Measurements from ENCODE around the gene KRT28.
"Not testable (repeated sequence)": the region's sequence is repeated elsewhere in the genome, so short reads cannot be mapped to it uniquely, and the experiment has no call there.

The KRT28 gene

DNA sequence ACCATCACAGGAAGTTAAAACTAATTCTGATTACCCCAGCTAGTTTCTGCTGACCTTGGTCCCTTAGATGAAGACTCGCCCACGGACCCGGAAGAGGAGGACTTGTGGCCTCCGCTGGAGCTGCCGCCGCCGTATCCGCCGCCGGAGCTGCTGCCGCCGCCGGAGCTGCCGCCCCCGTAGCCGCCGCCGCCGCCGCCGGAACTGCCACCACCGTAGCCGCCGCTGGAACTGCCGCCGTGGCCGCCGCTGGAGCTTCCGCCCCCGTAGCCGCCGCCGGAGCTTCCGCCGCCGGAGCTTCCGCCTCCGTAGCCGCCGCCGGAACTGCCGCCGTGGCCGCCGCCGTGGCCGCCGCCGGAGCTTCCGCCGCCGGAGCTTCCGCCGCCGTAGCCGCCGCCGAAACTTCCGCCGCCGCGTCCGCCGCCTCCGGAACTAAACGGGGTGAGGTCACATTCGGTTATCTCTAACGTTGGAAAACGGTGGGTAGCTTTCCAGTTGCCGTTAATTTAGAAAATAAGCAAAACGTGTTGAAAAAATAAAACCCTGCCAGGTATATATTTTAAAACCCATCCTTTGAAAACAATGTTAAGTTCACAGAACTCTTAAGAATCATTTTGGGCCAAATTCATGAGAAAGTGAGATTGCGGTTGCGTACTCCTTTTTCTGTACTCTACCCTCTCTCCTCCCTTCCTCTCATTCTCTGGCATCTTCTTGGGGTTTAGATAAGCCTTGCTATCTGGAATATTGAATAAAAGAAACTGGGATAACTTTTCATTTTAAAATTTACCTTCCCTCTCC lies 19.2 kb upstream of the KRT28 start:
- peak; percentile 69 for DNase-seq

GRCh38 chr17:40818343-40818732 lies 18.6 kb upstream of the KRT28 start:
- no peak for DNase-seq

DNA sequence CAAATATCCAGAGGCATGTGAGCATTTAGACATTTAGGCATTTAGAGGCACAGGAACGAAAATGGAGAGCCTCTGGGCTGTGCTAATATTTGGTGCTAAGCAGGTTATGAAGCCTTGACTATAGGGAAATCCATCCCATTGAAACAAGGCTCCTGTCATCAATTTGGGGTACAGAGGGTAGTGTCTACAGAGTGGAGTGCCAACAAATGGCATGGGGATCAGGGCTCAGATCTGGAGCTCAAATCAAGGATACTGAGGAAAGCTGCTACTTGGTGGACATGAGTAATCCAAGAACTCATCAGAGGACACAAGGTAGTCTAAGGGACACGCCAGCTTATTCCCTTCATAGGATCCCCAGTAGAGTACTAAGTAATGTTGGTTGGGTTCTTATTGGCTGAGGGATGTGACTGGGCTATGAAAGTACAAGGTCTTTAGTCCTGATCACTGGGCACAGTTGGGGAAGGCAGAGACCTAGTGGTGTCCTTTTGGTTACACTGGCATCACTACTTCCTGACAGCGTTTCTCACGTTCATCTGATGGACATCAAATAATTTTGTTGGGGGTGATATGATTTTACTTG lies 17.4 kb upstream of the KRT28 start:
- DNase-seq = no peak

DNA sequence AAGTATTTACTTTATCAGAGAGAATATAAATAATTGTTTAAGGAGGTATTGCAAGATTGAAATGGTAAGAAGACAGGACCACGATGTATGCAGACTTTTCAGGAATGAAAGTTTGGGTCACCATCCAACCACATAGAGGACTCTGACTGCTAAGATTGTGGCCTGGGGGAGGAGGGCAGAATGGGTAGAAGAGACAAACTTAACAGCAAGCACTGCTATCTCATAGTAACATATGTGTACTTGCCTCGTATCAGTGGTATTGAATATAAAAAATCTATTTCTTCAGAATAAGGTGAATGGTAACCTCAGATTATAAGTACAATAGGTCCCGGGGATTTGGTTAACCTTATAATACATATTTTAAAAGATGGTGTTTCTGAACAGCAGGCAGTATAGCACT lies 16.8 kb upstream of the KRT28 start:
- no peak for DNase-seq

GRCh38 chr17:40815381-40815780 lies 15.6 kb upstream of the KRT28 start:
- DNase-seq = no peak

GRCh38 chr17:40814657-40815056 lies 14.9 kb upstream of the KRT28 start:
- DNase-seq = not testable (repeated sequence)

DNA sequence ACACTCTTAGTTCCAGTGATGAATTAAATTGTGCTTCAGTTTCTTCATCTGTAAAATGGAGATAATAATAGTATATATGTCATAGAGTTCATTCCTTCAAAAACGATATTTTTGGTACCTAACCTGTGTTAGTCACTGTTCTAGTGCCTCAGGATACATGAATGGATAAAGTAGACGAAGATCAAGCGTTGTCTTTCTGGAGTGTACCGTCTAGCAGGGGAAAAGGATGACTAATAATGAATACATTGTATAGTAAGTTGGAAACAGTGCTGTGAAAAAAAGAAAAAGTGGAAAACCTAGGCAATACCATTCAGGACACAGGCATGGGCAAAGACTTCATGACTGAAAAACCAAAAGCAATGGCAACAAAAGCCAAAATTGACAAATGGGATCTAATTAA lies 14.0 kb upstream of the KRT28 start:
- no peak for DNase-seq

DNA sequence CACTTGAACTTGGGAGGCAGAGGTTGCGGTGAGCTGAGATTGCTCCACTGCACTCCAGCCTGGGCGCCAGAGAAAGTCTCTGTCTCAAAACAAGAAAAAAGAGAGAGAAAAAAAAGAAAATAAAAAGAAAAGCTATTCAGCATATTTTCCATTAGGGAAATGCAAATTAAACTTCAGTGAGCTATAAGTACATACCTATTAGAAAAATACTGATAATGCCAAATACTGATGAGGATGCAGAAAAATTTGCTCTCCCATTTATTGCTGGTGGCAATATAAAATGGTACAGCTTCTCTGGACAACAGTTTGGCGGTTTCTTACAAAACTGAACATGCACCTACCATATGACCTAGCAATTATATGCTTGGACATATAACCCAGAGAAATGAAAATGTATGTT lies 12.9 kb upstream of the KRT28 start:
- no peak for DNase-seq

DNA sequence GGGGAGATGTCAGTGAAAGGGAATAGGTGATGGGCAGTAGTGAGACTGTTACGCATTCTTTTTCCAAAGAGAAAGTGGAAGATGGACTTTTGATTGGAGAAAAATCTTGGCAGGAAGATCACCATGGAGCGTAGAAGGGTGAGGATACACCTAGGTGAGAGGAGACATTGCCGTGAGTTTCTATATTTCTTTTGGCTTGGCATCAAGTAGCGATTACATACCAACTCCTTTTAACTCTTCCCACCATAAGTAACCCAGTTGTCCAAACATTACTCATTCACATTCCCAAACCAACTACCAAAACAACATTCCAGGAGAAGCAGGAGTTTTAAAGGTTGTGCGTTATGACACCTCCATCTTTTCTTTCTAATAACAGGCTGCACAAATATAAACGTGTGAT lies 10.7 kb upstream of the KRT28 start:
- DNase-seq = no peak

DNA sequence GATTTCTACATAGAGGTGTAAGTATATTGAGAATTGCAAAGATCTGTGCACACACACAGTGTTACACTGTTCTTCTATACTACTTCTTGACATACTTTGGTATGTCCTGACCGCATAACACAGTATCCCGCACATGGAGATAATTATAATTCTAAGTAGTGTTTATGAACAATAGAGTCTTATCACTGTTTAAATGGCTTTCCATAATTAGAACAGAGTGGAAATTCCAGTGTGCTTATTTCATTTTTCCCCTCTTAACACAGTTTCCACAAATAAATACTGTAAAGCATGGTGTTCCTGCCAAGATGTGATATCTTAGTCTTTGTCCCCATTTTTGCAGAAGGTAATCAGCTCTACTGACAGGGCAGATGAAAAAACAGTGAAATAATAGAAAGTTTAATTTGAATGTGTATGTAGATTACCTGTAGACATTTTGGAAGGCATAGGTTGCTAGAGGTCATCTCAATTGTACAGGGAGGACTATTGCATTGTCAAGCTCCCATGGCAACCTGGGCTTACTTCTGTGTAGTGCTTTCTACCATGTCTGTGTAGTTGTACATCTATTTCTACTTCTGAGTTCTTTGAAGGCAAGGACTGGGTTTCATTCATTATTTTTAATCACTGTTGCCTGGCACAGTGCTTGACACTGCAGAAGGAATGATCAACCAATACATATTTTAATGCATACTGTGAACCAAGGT lies 10.1 kb upstream of the KRT28 start:
- no peak for DNase-seq

GRCh38 chr17:40806131-40806530 lies 6.4 kb upstream of the KRT28 start:
- no peak for DNase-seq

GRCh38 chr17:40803617-40804082 lies 3.9 kb upstream of the KRT28 start:
- peak; percentile 59 for DNase-seq

- DNase-seq = no peak
Observed at GRCh38 chr17:40801157-40801556, 1.4 kb upstream of the KRT28 start.

- no peak for DNase-seq
Observed at GRCh38 chr17:40800381-40800780, 622 bp upstream of the KRT28 start.

- DNase-seq = no peak
Observed at GRCh38 chr17:40796846-40797245, 2.9 kb downstream of the KRT28 start.

DNA sequence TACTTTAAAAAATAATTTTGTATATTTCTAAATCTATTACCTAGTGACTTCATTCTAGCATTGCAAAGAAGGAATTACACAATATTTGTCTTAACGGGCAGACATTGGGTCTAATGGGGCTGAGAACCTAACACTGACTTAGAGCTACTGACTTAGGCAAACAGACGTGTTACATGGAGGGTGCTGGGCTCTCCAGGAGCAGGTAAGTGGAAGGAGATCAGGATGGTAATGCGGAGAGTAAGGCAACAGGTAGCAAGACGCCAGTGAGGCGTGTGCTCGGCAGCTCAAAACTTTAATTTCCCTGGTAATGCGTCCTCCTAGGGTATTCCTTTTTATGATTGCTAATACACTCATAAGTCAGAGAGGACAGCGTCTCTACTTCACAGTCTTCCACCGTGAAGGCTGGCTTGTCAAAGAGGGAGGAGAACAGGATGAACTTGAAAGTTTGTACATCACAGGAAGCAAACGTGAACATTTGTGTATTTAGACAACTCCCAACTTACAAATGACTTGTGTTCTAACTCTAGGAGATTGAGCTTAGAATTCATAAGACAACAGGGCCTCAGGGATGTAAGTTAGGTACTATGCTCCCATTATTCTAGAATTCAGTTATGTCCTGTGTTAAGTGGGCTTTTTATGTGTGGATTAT lies 4.6 kb downstream of the KRT28 start:
- DNase-seq = no peak

GRCh38 chr17:40794466-40794865 lies 5.3 kb downstream of the KRT28 start:
- DNase-seq = no peak

- no peak for DNase-seq
Observed at GRCh38 chr17:40793832-40794231, 5.9 kb downstream of the KRT28 start.

GRCh38 chr17:40791787-40792436 lies 7.8 kb downstream of the KRT28 start:
- no peak for DNase-seq

DNA sequence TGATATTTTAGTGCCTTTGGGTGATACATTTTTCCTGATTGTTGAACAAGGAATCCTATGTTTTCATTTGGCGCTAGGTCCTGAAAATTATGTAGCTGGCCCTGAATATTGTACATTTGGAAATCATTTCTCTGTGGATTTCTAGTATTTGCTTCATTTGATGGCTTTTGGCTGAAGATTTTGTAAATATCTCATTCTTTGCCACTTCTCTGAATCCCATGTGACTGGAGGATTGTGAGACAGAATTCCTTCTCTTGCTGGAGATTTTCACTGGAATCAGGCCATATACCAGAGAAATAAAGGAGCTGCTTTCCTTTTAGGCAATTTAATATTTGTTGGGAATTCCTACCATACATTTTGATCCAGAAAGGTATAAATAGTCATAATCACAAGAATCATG lies 8.6 kb downstream of the KRT28 start:
- no peak for DNase-seq

GRCh38 chr17:40782450-40782849 lies 17.3 kb downstream of the KRT28 start, which contains the start of gene KRT27:
TSS of gene KRT27 (minus strand) at chr17:40782550. CDS start at chr17:40782493, 57 bp downstream.
- no peak for DNase-seq

DNA sequence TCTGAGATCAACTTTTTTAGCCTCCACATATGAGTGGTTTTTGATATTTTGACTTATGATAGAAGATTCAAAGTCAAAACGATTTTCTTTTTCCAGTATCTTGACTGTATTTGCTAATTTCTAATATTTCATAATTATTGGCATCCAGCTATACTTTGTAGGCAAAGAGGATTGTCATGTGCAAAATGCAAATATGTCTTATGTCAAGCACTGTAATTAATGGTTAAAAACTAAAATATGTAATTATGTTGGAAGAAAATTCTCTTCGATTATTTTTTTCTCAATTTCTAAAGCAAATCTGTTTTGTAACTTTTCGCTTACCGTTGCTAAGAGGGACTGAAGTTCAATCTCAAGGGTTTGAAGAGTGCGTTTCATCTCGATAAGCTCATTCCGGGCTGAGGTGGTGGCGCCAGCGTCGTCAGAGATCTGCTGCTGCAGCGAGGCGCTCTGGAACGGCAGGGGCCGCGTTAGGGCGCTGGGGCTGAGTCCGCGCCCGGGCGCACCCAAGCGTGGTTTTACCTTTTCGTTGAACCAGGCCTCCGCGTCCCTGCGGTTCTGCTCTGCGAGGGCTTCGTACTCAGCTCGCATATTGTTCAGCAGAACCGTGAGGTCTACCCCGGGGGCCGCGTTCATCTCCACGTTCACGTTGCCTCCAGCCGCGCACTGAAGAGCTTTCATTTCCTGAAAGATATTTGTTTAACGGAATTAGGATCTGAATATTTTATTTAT lies 20.4 kb downstream of the KRT28 start:
- no peak for DNase-seq

Data from effector CD8-positive, alpha-beta T cell (primary cell).